Kidney (tissue), 14 donors: Measurements from ENCODE around the gene CRADD. TPM values are rescaled to one million over a fixed set of nuclear protein-coding genes. Genes with fewer than 3 reads are reported as not detected.
A peak's percentile ranks its signal among the peaks of the same experiment; 100 is the strongest.

Source experiments
- DNase-seq, 5 donors: peaks; one replicate each; pipeline ENCODE4 v3.0.0-alpha.2; 2013 to 2020
- FAIRE-seq: peaks from 2 replicates; lab custom pipeline; 2012; peaks lifted over from hg19 to GRCh38; lab: Jason Lieb, UNC
- H3K27ac ChIP-seq, 2 donors: one replicate each; pipeline ENCODE4 v1.7.0; 2013; ENCODE audit warnings: low read depth in 2 of 2, low read length in 2 of 2, inconsistent platforms in 1 of 2
- H3K27me3 ChIP-seq: one replicate; pipeline ENCODE4 v1.7.1; 2013; ENCODE audit warnings: low read length, inconsistent platforms; ENCODE audit not compliant: control insufficient read depth, insufficient read depth
- H3K36me3 ChIP-seq, 3 donors: one replicate each; pipeline versions ENCODE4 v1.7.0 to v1.7.1; 2013; ENCODE audit warnings: low read length in 3 of 3, control low read depth in 1 of 3, inconsistent platforms in 1 of 3; ENCODE audit not compliant: insufficient read depth in 3 of 3, control insufficient read depth in 2 of 3
- H3K4me1 ChIP-seq, 3 donors: one replicate each; pipeline versions ENCODE4 v1.7.0 to v1.7.1; 2013; ENCODE audit warnings: low read length in 3 of 3, inconsistent platforms in 1 of 3, low read depth in 1 of 3; ENCODE audit not compliant: control insufficient read depth in 2 of 3, insufficient read depth in 2 of 3
- H3K4me3 ChIP-seq, 3 donors: one replicate each; pipeline versions ENCODE4 v1.7.0 to v1.8.1; 2013; ENCODE audit warnings: low read length in 3 of 3, control low read depth in 1 of 3, inconsistent platforms in 1 of 3
- H3K9ac ChIP-seq, 3 donors: one replicate each; pipeline versions ENCODE4 v1.7.0 to v1.7.1; 2013; ENCODE audit warnings: low read length in 3 of 3, control low read depth in 1 of 3, inconsistent platforms in 1 of 3
- H3K9me3 ChIP-seq, 3 donors: one replicate each; pipeline versions ENCODE4 v1.7.0 to v1.7.1; 2013; ENCODE audit warnings: low read length in 3 of 3, control low read depth in 1 of 3, inconsistent platforms in 1 of 3; ENCODE audit not compliant: control insufficient read depth in 2 of 3, insufficient read depth in 1 of 3
- intact Hi-C: fragments of 100-400 bp; cut with DNase I; formaldehyde crosslinking; loops from one replicate; pipeline ENCODE4 v1.11.1; 2022
- polyA plus RNA-seq: library from polyadenylated mRNA; stranded (reverse); fragments of 350-450 nt; fragmentation: Illumina TruSeq; extraction: RNeasy Lipid Tissue Mini Kit (QIAGEN cat#74804); gene quantifications from one replicate; pipeline ENCODE4 v1.2.3, GENCODE V29; 2014; ENCODE audit warnings: low read depth, low replicate concordance; ENCODE audit not compliant: insufficient read depth
- total RNA-seq: library from RNA; stranded (reverse); fragmentation: NEBNext Ultra II Directional; extraction: Animal tissue kit (Norgen Biotek cat#: 25700); gene quantifications from one replicate; pipeline ENCODE4 v1.2.1, GENCODE V29; 2021
- TF ChIP-seq, protein P1 (sequence below): IDR thresholded peaks from 3 replicates; pipeline ENCODE4 v1.5.1; 2012; ENCODE audit warnings: mild to moderate bottlenecking, moderate library complexity, borderline replicate concordance; ENCODE audit not compliant: insufficient read depth; ENCODE audit errors: extremely low read depth
- donor health status: control.
- donor health status: control.
- donor health status: control.
- donor health status: control.
- donor health status: control.
- donor health status: DM: yes; HTN: yes; CAD: no.
- donor health status: Normal renal cell carcinoma (clear cell type).

CRADD gene
- total and polyA plus RNA-seq, 2 donors from 2014 or later = 19.1 to 28.8 TPM

DNA sequence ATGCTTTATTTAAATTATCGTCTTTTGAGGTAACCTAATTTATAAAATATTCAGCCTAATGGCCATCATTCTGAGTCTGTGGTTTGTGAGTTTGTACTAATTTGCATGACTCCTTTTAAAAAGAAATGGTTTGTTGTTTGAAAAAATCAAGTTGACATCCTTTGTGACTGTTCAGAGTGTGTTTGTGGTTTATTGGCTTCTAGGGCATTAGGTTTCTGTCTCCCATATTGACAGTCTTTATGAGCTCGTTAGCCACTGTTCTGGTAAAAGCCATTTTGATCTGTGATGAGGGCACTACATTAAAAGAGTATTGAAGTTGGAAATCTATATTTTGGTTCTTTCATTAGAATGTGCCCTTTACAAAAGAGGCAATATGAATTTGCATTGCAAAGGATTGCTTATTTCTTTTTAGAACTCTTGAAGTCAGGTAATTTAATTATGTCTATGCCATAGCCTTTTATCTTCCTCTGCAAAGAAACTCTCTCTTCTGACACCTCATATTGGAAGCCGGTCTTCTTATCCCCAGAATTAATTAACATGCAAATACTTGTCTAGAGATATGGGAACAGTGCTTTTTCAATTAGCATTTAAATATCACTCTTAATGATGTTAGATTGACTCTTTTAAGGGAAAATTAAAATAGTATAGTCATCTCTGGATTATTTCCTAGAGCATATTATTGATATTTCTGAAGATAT is 95.0 kb downstream of the CRADD start:
- Histone ChIP-seq H3K27ac (no peak overlapping the region), H3K9me3 (no peaks in the 10 kb centered on the region), H3K9ac (no peak overlapping the region), H3K36me3 (no peaks in the 10 kb centered on the region), H3K27me3 (no peaks in the 10 kb centered on the region), H3K4me3 (no peak overlapping the region), H3K4me1 (peaks cover 2 to 8% (median 7%) of the 10 kb centered on the region in 3 donors)
- TF ChIP-seq, protein P1, sequence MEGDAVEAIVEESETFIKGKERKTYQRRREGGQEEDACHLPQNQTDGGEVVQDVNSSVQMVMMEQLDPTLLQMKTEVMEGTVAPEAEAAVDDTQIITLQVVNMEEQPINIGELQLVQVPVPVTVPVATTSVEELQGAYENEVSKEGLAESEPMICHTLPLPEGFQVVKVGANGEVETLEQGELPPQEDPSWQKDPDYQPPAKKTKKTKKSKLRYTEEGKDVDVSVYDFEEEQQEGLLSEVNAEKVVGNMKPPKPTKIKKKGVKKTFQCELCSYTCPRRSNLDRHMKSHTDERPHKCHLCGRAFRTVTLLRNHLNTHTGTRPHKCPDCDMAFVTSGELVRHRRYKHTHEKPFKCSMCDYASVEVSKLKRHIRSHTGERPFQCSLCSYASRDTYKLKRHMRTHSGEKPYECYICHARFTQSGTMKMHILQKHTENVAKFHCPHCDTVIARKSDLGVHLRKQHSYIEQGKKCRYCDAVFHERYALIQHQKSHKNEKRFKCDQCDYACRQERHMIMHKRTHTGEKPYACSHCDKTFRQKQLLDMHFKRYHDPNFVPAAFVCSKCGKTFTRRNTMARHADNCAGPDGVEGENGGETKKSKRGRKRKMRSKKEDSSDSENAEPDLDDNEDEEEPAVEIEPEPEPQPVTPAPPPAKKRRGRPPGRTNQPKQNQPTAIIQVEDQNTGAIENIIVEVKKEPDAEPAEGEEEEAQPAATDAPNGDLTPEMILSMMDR = no peak
- intact Hi-C loops = no loop called here
- DNase-seq (no peak), FAIRE-seq (no peak)

GRCh38 chr12:93773122-93773871 is 96.1 kb downstream of the CRADD start:
- Histone ChIP-seq H3K4me3 (no peak overlapping the region), H3K9me3 (no peaks in the 10 kb centered on the region), H3K36me3 (no peaks in the 10 kb centered on the region), H3K27me3 (no peaks in the 10 kb centered on the region), H3K4me1 (peaks cover 2 to 14% (median 12%) of the 10 kb centered on the region in 3 donors), H3K27ac (no peak overlapping the region), H3K9ac (no peak overlapping the region)
- TF ChIP-seq, protein P1 = no peak
- FAIRE-seq (no peak), DNase-seq (no peak)
- intact Hi-C loops = no loop called here

- Histone ChIP-seq H3K4me3 (no peak overlapping the region), H3K27ac (peak overlapping the region in 1 of 2 donors; percentile 86), H3K4me1 (peaks cover 2 to 23% (median 14%) of the 10 kb centered on the region in 3 donors), H3K36me3 (no peaks in the 10 kb centered on the region), H3K9me3 (no peaks in the 10 kb centered on the region), H3K27me3 (no peaks in the 10 kb centered on the region), H3K9ac (peak overlapping the region in 1 of 3 donors; percentile 27)
- FAIRE-seq (no peak), DNase-seq (no peak)
- TF ChIP-seq, protein P1 = no peak
- intact Hi-C loops = no loop called here
These were observed 99.4 kb downstream of the CRADD start for GRCh38 chr12:93776581-93777018.
